Panc1 (cell line): ENCODE data around the gene SPEM2. TPM values are rescaled to one million over a fixed set of nuclear protein-coding genes. Genes with fewer than 3 reads are reported as not detected.

ENCODE experiments used
- ATAC-seq: fragments of 200-7000 bp; cut with Tn5 transposase; 2 replicates; pipeline ENCODE4 v1.9.1; 2020; ENCODE audit warnings: mild to moderate bottlenecking, moderate library complexity
- BruUV-seq: library from RNA; stranded (reverse); fragments of 400-500 nt; replicated peaks from 2 replicates; lab custom pipeline; 2021; lab: Mats Ljungman, UMichigan
- CTCF ChIA-PET: fragments of 300-600 bp; sonication (Branson Sonifier 250); formaldehyde crosslinking; loops from one replicate; lab custom pipeline; 2022; ENCODE audit warnings: antibody characterized with exemption; lab: Charles Lee
- POLR2A ChIA-PET: fragments of 300-600 bp; sonication (Branson Sonifier 250); formaldehyde crosslinking; loops from one replicate; lab custom pipeline; 2022; ENCODE audit warnings: antibody characterized with exemption; lab: Charles Lee
- DNase-seq: peaks from one replicate; pipeline ENCODE4 v3.0.0-alpha.2; 2010; ENCODE audit warnings: low read depth, low spot score
- H3K27ac ChIP-seq: 2 replicates; pipeline ENCODE4 v1.5.1; 2011; ENCODE audit warnings: mild to moderate bottlenecking, low read length, inconsistent platforms
- H3K27me3 ChIP-seq: fragments of 200-500 bp; sonication (Bioruptor generic); 2 replicates; pipeline ENCODE4 v1.6.0; 2014; ENCODE audit warnings: low read length, inconsistent platforms; ENCODE audit not compliant: control insufficient read depth, insufficient read depth
- H3K36me3 ChIP-seq: fragments of 200-500 bp; sonication (Bioruptor generic); 2 replicates; pipeline ENCODE4 v1.5.1; 2014; ENCODE audit warnings: inconsistent platforms, mild to moderate bottlenecking, low read length, moderate library complexity; ENCODE audit not compliant: control insufficient read depth, insufficient read depth
- H3K4me1 ChIP-seq: 2 replicates; pipeline ENCODE4 v1.5.1; 2011; ENCODE audit warnings: inconsistent platforms, mild to moderate bottlenecking, low read length, moderate library complexity; ENCODE audit not compliant: control insufficient read depth, insufficient read depth
- H3K4me3 ChIP-seq, 2 experiments: 2 replicates each; pipeline ENCODE4 v1.5.1; 2011 to 2012; ENCODE audit warnings: low read depth in 2 of 2, low read length in 2 of 2, mild to moderate bottlenecking in 2 of 2, inconsistent platforms in 1 of 2, moderate library complexity in 1 of 2
- H3K9me3 ChIP-seq: fragments of 200-500 bp; sonication (Bioruptor generic); 2 replicates; pipeline ENCODE4 v1.5.1; 2014; ENCODE audit warnings: low read depth, mild to moderate bottlenecking, inconsistent platforms, low read length, moderate library complexity; ENCODE audit not compliant: control insufficient read depth, insufficient read depth
- CTCF ChIP-seq: fragments of 450-650 bp; IDR thresholded peaks from 2 replicates; pipeline ENCODE4 v1.5.1; 2017; ENCODE audit warnings: mild to moderate bottlenecking
- POLR2AphosphoS5 ChIP-seq: IDR thresholded peaks from 2 replicates; pipeline ENCODE4 v1.6.1; 2012; ENCODE audit warnings: mild to moderate bottlenecking, low read depth, low read length, moderate library complexity
- REST ChIP-seq, 2 experiments: IDR thresholded peaks; 2 replicates each; pipeline ENCODE4 v1.6.1; 2011 to 2012; ENCODE audit warnings: low read depth in 2 of 2, control low read depth in 1 of 2, low read length in 1 of 2, mild to moderate bottlenecking in 1 of 2, moderate library complexity in 1 of 2; ENCODE audit not compliant: insufficient read depth in 1 of 2
- SIN3A ChIP-seq: IDR thresholded peaks from 2 replicates; pipeline ENCODE4 v1.6.1; 2012; ENCODE audit warnings: low read depth, mild to moderate bottlenecking, low read length, moderate library complexity, borderline replicate concordance; ENCODE audit not compliant: insufficient read depth
- TCF7L2 ChIP-seq: IDR thresholded peaks from 2 replicates; pipeline ENCODE4 v1.6.1; 2011; ENCODE audit warnings: mild to moderate bottlenecking, low read depth, low read length, inconsistent platforms
- in situ Hi-C: cut with HindIII; loops from 2 replicates; pipeline ENCODE4 v1.10.0; 2016; ENCODE audit warnings: low sequenced_read_pairs, low pct_unique_long_range_greater_than_20kb
- intact Hi-C: fragments of 100-400 bp; cut with micrococcal nuclease; formaldehyde crosslinking; loops from one replicate; pipeline ENCODE4 v1.10.0; 2022; ENCODE audit not compliant: unreplicated experiment
- total RNA-seq: library from RNA; stranded (reverse); gene quantifications from one replicate; pipeline ENCODE4 v1.2.1, GENCODE V29; 2021; ENCODE audit not compliant: unreplicated experiment

The SPEM2 gene
- total RNA-seq, 1 experiment from 2014 or later: not detected

- DNase-seq (no peak), ATAC-seq (no peak)
- ChIA-PET CTCF (no interaction called here), POLR2A (no interaction called here)
- Histone ChIP-seq H3K4me3 (no peak overlapping the region), H3K36me3 (no peaks in the 10 kb centered on the region), H3K27ac (no peak overlapping the region), H3K27me3 (no peaks in the 10 kb centered on the region), H3K4me1 (peaks cover 18% of the 10 kb centered on the region), H3K9me3 (no peaks in the 10 kb centered on the region)
- in situ Hi-C loops (no loop called here), intact Hi-C loops (no loop called here)
- no TSS peak for BruUV-seq
- TF ChIP-seq REST (IDR thresholded peaks at IDR 0.05; ENCODE audit: insufficient read depth in 1 of 2, low read depth in 2 of 2, low read length in 1 of 2): no peak
- TF ChIP-seq SIN3A: no peak
- no peak for TF ChIP-seq POLR2AphosphoS5
- no peak for TF ChIP-seq TCF7L2
- TF ChIP-seq CTCF: no peak
Measured at GRCh38 chr17:7442142-7442541, 16.7 kb downstream of the SPEM2 start.

- BruUV-seq: no TSS peak
- Histone ChIP-seq H3K36me3 (no peaks in the 10 kb centered on the region), H3K4me3 (no peak overlapping the region), H3K4me1 (peaks cover 16% of the 10 kb centered on the region), H3K27ac (no peak overlapping the region), H3K9me3 (no peaks in the 10 kb centered on the region), H3K27me3 (no peaks in the 10 kb centered on the region)
- POLR2A ChIA-PET: no interaction called here
- TF ChIP-seq CTCF: no peak
- TF ChIP-seq TCF7L2: no peak
- TF ChIP-seq REST (IDR thresholded peaks at IDR 0.05; ENCODE audit: insufficient read depth in 1 of 2, low read depth in 2 of 2, low read length in 1 of 2): no peak
- no peak for TF ChIP-seq SIN3A
- TF ChIP-seq POLR2AphosphoS5: no peak
- in situ Hi-C loops (no loop called here), intact Hi-C loops (no loop called here)
- no peak for DNase-seq
- no peak for ATAC-seq
- CTCF ChIA-PET: no interaction called here
Measured at GRCh38 chr17:7443499-7444485, 18.4 kb downstream of the SPEM2 start.
